ENCODE results near the gene ULK4.
"Not testable (repeated sequence)": the region's sequence is repeated elsewhere in the genome, so short reads cannot be mapped to it uniquely, and the experiment has no call there.

The ULK4 gene

GRCh38 chr3:41860489-41860888 lies 101.4 kb downstream of the ULK4 start:
- DNase-seq: not testable (repeated sequence)

- DNase-seq: no peak
Observed at GRCh38 chr3:41854956-41855355, 106.9 kb downstream of the ULK4 start.

- DNase-seq: no peak
Observed at GRCh38 chr3:41853540-41854196, 108.2 kb downstream of the ULK4 start.

GRCh38 chr3:41848753-41849574 lies 112.9 kb downstream of the ULK4 start:
- no peak for DNase-seq

GRCh38 chr3:41847679-41848078 lies 114.2 kb downstream of the ULK4 start:
- no peak for DNase-seq

GRCh38 chr3:41846850-41847249 lies 115.1 kb downstream of the ULK4 start:
- DNase-seq: no peak

- DNase-seq: no peak
Observed at GRCh38 chr3:41845826-41846225, 116.1 kb downstream of the ULK4 start.

- DNase-seq: not testable (repeated sequence)
Observed at GRCh38 chr3:41844256-41844655, 117.6 kb downstream of the ULK4 start.

- DNase-seq: not testable (repeated sequence)
Observed at GRCh38 chr3:41840936-41841668, 120.8 kb downstream of the ULK4 start.

GRCh38 chr3:41836360-41837134 lies 125.4 kb downstream of the ULK4 start:
- no peak for DNase-seq

GRCh38 chr3:41833628-41834027 lies 128.3 kb downstream of the ULK4 start:
- DNase-seq: no peak

- no peak for DNase-seq
Observed at GRCh38 chr3:41819236-41819635, 142.7 kb downstream of the ULK4 start.

GRCh38 chr3:41808618-41809017 lies 153.3 kb downstream of the ULK4 start:
- no peak for DNase-seq

GRCh38 chr3:41808152-41808551 lies 153.8 kb downstream of the ULK4 start:
- DNase-seq: no peak

- DNase-seq: no peak
Observed at GRCh38 chr3:41794748-41795589, 166.9 kb downstream of the ULK4 start.

GRCh38 chr3:41792806-41793205 lies 169.1 kb downstream of the ULK4 start:
- DNase-seq: no peak

- no peak for DNase-seq
Observed at GRCh38 chr3:41769106-41769505, 192.8 kb downstream of the ULK4 start.

GRCh38 chr3:41768363-41768762 lies 193.5 kb downstream of the ULK4 start:
- DNase-seq: no peak

GRCh38 chr3:41762867-41763266 lies 199.0 kb downstream of the ULK4 start:
- not testable (repeated sequence) for DNase-seq

- no peak for DNase-seq
Observed at GRCh38 chr3:41753651-41754050, 208.3 kb downstream of the ULK4 start.

GRCh38 chr3:41751597-41751996 lies 210.3 kb downstream of the ULK4 start:
- DNase-seq: no peak

- DNase-seq: no peak
Observed at GRCh38 chr3:41749988-41750387, 211.9 kb downstream of the ULK4 start.

All from activated naive CD4-positive, alpha-beta T cell treated with anti-CD3 and anti-CD28 coated beads, Interleukin-2, amount 50 U/mL, for 16 hours (primary cell).